H9 (cell line): ENCODE results near the gene NHERF2. TPM values are rescaled to one million over a fixed set of nuclear protein-coding genes. Genes with fewer than 3 reads are reported as not detected.
A peak's percentile ranks its signal among the peaks of the same experiment; 100 is the strongest.

Experiments used
- DNase-seq: peaks from one replicate; pipeline ENCODE4 v3.0.0-alpha.2; 2017
- H2AFZ ChIP-seq: one replicate; pipeline ENCODE4 v1.6.1; 2013; ENCODE audit warnings: mild to moderate bottlenecking, low read length, control low read depth, moderate library complexity
- H2AK5ac ChIP-seq: 2 replicates; pipeline ENCODE4 v1.6.1; 2013; ENCODE audit warnings: low read length, control low read depth, mixed read lengths; ENCODE audit not compliant: insufficient read length
- H2BK120ac ChIP-seq: one replicate; pipeline ENCODE4 v1.6.1; 2013; ENCODE audit warnings: low read depth, mild to moderate bottlenecking, low read length, control low read depth, inconsistent platforms; ENCODE audit not compliant: poor library complexity, severe bottlenecking
- H2BK12ac ChIP-seq: 2 replicates; pipeline ENCODE4 v1.6.1; 2013; ENCODE audit warnings: low read length, control low read depth, mixed read lengths, low read depth; ENCODE audit not compliant: insufficient read length
- H2BK15ac ChIP-seq: 2 replicates; pipeline ENCODE4 v1.6.1; 2013; ENCODE audit warnings: low read depth, low read length, control low read depth
- H2BK20ac ChIP-seq: one replicate; pipeline ENCODE4 v1.6.1; 2013; ENCODE audit warnings: low read depth, mild to moderate bottlenecking, low read length, control low read depth, inconsistent platforms; ENCODE audit not compliant: poor library complexity, severe bottlenecking
- H2BK5ac ChIP-seq: 2 replicates; pipeline ENCODE4 v1.6.1; 2013; ENCODE audit warnings: low read length, control low read depth, mixed read lengths; ENCODE audit not compliant: insufficient read length
- H3K14ac ChIP-seq: 2 replicates; pipeline ENCODE4 v1.6.1; 2013; ENCODE audit warnings: low read length, control low read depth; ENCODE audit not compliant: insufficient read depth
- H3K18ac ChIP-seq: 2 replicates; pipeline ENCODE4 v1.6.1; 2013; ENCODE audit warnings: low read depth, mild to moderate bottlenecking, mixed read lengths, low read length, control low read depth; ENCODE audit not compliant: insufficient read length
- H3K23ac ChIP-seq: 2 replicates; pipeline ENCODE4 v1.6.1; 2013; ENCODE audit warnings: low read length, control low read depth, mixed read lengths, low read depth; ENCODE audit not compliant: insufficient read length
- H3K23me2 ChIP-seq: 2 replicates; pipeline ENCODE4 v1.6.1; 2013; ENCODE audit warnings: low read depth, mild to moderate bottlenecking, mixed read lengths, low read length, control low read depth; ENCODE audit not compliant: insufficient read length, poor library complexity, severe bottlenecking
- H3K27ac ChIP-seq: 2 replicates; pipeline ENCODE4 v1.5.1; 2013; ENCODE audit warnings: low read length, control low read depth, mixed read lengths, low read depth; ENCODE audit not compliant: insufficient read length
- H3K27me3 ChIP-seq: 2 replicates; pipeline ENCODE4 v1.6.1; 2013; ENCODE audit warnings: low read length, control low read depth, inconsistent platforms; ENCODE audit not compliant: insufficient read depth
- H3K4ac ChIP-seq: 2 replicates; pipeline ENCODE4 v1.6.1; 2013; ENCODE audit warnings: low read depth, mild to moderate bottlenecking, control low read depth, inconsistent platforms, low read length, moderate library complexity
- H3K4me1 ChIP-seq: 2 replicates; pipeline ENCODE4 v1.6.1; 2013; ENCODE audit warnings: low read length, control low read depth, inconsistent platforms; ENCODE audit not compliant: insufficient read depth
- H3K4me2 ChIP-seq: 2 replicates; pipeline ENCODE4 v1.6.1; 2013; ENCODE audit warnings: low read length, control low read depth, mixed read lengths; ENCODE audit not compliant: insufficient read length, insufficient read depth
- H3K56ac ChIP-seq: 2 replicates; pipeline ENCODE4 v1.6.1; 2013; ENCODE audit warnings: low read depth, mild to moderate bottlenecking, mixed read lengths, low read length, control low read depth; ENCODE audit not compliant: insufficient read length
- H3K79me1 ChIP-seq: 2 replicates; pipeline ENCODE4 v1.6.1; 2013; ENCODE audit warnings: low read depth, mild to moderate bottlenecking, moderate library complexity, low read length, control low read depth, inconsistent platforms; ENCODE audit not compliant: insufficient read depth, poor library complexity, severe bottlenecking
- H3K79me2 ChIP-seq: 2 replicates; pipeline ENCODE4 v1.6.1; 2013; ENCODE audit warnings: low read length, control low read depth, inconsistent platforms; ENCODE audit not compliant: insufficient read depth
- H3K9ac ChIP-seq: 2 replicates; pipeline ENCODE4 v1.6.1; 2013; ENCODE audit warnings: low read length, control low read depth, mixed read lengths; ENCODE audit not compliant: insufficient read length; ENCODE audit errors: extremely low read depth
- H3K9me3 ChIP-seq: one replicate; pipeline ENCODE4 v1.6.1; 2013; ENCODE audit warnings: low read depth, low read length, inconsistent platforms; ENCODE audit not compliant: control insufficient read depth
- H3T11ph ChIP-seq: one replicate; pipeline ENCODE4 v1.6.1; 2013; ENCODE audit warnings: mild to moderate bottlenecking, low read length, control low read depth, inconsistent platforms
- H4K20me1 ChIP-seq: one replicate; pipeline ENCODE4 v1.6.1; 2013; ENCODE audit not compliant: control insufficient read depth, insufficient read length, insufficient read depth
- H4K5ac ChIP-seq: 2 replicates; pipeline ENCODE4 v1.6.1; 2013; ENCODE audit warnings: low read depth, mild to moderate bottlenecking, mixed read lengths, low read length, control low read depth; ENCODE audit not compliant: insufficient read length
- H4K8ac ChIP-seq: replicated peaks from 2 replicates; pipeline ENCODE4 v1.6.1; 2013; ENCODE audit warnings: low read length, control low read depth, mixed read lengths, low read depth; ENCODE audit not compliant: insufficient read length
- H4K91ac ChIP-seq: 2 replicates; pipeline ENCODE4 v1.6.1; 2013; ENCODE audit warnings: low read depth, mild to moderate bottlenecking, moderate library complexity, mixed read lengths, low read length, control low read depth; ENCODE audit not compliant: insufficient read length
- H3K27ac Mint-ChIP-seq, 3 experiments: 2 replicates in 2 of 3; 3 replicates in 1 of 3; pipeline ENCODE4 v1.8.0; 2020 to 2021; ENCODE audit warnings: mixed read lengths in 3 of 3, mild to moderate bottlenecking in 1 of 3, moderate library complexity in 1 of 3
- H3K27me3 Mint-ChIP-seq: 2 replicates; pipeline ENCODE4 v1.8.0; 2021; ENCODE audit warnings: low read depth, mild to moderate bottlenecking, moderate library complexity, mixed read lengths
- H3K36me3 Mint-ChIP-seq, 3 experiments: 2 replicates in 2 of 3; 3 replicates in 1 of 3; pipeline ENCODE4 v1.8.0; 2020 to 2021; ENCODE audit warnings: low read depth in 3 of 3, mixed read lengths in 3 of 3; ENCODE audit not compliant: insufficient read depth in 1 of 3
- H3K4me1 Mint-ChIP-seq, 2 experiments: 2 replicates each; pipeline ENCODE4 v1.8.0; 2020; ENCODE audit warnings: mixed read lengths in 2 of 2
- H3K4me3 Mint-ChIP-seq, 2 experiments: 2 replicates in 1 of 2; 3 replicates in 1 of 2; pipeline ENCODE4 v1.8.0; 2020 to 2021; ENCODE audit warnings: mild to moderate bottlenecking in 2 of 2, mixed read lengths in 2 of 2, moderate library complexity in 1 of 2
- H3K9me3 Mint-ChIP-seq, 2 experiments: 2 replicates in 1 of 2; 3 replicates in 1 of 2; pipeline ENCODE4 v1.8.0; 2020; ENCODE audit warnings: mild to moderate bottlenecking in 2 of 2, mixed read lengths in 2 of 2, moderate library complexity in 1 of 2
- CTCF ChIP-seq: fragments of 200-600 bp; sonication (generic); conservative IDR thresholded peaks from 3 replicates; pipeline ENCODE4 v1.8.0; 2021; ENCODE audit warnings: antibody characterized with exemption, mild to moderate bottlenecking
- WGBS: extraction: QIAGEN DNeasy Blood & Tissue Kit; methylation state at CpG from one replicate; pipeline ENCODE4 v1.1.7; 2013; ENCODE audit warnings: missing lambda C conversion rate, low lambda C conversion rate, mixed read lengths; ENCODE audit not compliant: insufficient read length; ENCODE audit errors: extremely low coverage; 5-methylcytosine and 5-hydroxymethylcytosine counted together
- total RNA-seq: library from RNA; stranded (reverse); gene quantifications from 2 replicates; pipeline ENCODE4 v1.2.1, GENCODE V29; 2021

The NHERF2 gene
- total RNA-seq, 1 experiment from 2014 or later = 15.3 TPM

- H3K27ac ChIP-seq = no peak overlapping the region
- no peak overlapping the region for H2BK20ac ChIP-seq
- DNase-seq = no peak
- no peak overlapping the region for H2BK15ac ChIP-seq
- no peak overlapping the region for H3K56ac ChIP-seq
- no peak overlapping the region for H4K5ac ChIP-seq
- H3K9ac ChIP-seq = no peak overlapping the region
- no peaks in the 10 kb centered on the region for H4K20me1 ChIP-seq
- no peak overlapping the region for H3K4ac ChIP-seq
- no peaks in the 10 kb centered on the region for H3K23me2 ChIP-seq
- no peak overlapping the region for H3K23ac ChIP-seq
- H3K4me1 ChIP-seq = no peaks in the 10 kb centered on the region
- H4K8ac ChIP-seq = no peak overlapping the region
- no peaks in the 10 kb centered on the region for H3K9me3 Mint-ChIP-seq
- H2BK120ac ChIP-seq = no peak overlapping the region
- no peak overlapping the region for H2BK12ac ChIP-seq
- H3K27ac Mint-ChIP-seq = peak overlapping the region in 2 of 3 experiments; percentile 32 to 49; a peak in 4 of 7 replicates
- H3K18ac ChIP-seq = no peak overlapping the region
- no peak overlapping the region for H3T11ph ChIP-seq
- no peak for TF ChIP-seq CTCF
- H3K4me3 Mint-ChIP-seq = no peak overlapping the region
- peaks cover 5 to 31% (median 28%) of the 10 kb centered on the region in 3 experiments; a peak in 6 of 7 replicates for H3K36me3 Mint-ChIP-seq
- WGBS = no CpG with 5 or more reads among the region's 23 CpGs
- no peaks in the 10 kb centered on the region for H3K4me1 Mint-ChIP-seq
- H3K79me2 ChIP-seq = no peaks in the 10 kb centered on the region
- H3K79me1 ChIP-seq = no peaks in the 10 kb centered on the region
- H2BK5ac ChIP-seq = no peak overlapping the region
- no peaks in the 10 kb centered on the region for H3K27me3 ChIP-seq
- no peak overlapping the region for H3K4me2 ChIP-seq
- H2AFZ ChIP-seq = no peak overlapping the region
- no peaks in the 10 kb centered on the region for H3K9me3 ChIP-seq
- H3K14ac ChIP-seq = no peak overlapping the region
- no peak overlapping the region for H4K91ac ChIP-seq
- no peaks in the 10 kb centered on the region for H3K27me3 Mint-ChIP-seq
- H2AK5ac ChIP-seq = no peak overlapping the region
Measured at GRCh38 chr16:2078691-2079090, 52.0 kb downstream of the NHERF2 start.
